Measurements from ENCODE around the gene C15orf61.
A peak's percentile ranks its signal among the peaks of the same experiment; 100 is the strongest.

C15orf61 gene

DNA sequence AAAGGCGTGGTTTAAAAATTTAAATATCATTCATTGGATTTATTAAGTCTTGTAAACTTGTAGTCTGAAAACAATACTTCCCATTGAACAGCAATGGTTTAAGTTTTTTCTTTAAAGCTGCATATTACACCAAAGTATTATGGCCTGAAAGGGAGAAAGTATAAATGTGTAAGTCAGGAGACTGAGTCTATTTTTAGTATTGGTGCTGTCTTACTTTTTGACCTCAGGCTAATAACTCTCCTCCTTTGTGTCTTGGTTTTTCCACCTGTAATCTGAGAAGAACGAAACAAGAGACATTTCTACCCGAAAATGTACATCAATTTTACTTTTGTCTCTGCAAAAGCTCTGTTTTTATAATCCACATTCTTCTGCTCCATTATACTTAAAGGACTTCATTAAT, 7.6 kb downstream of the C15orf61 start:
- Histone ChIP-seq H3K4me3 (ENCODE audit: low read depth, low read length) (no peak overlapping the region), H3K4me1 (ENCODE audit: control insufficient read depth, insufficient read depth, low read length) (peaks cover 25% of the 10 kb centered on the region), H3K27ac (ENCODE audit: extremely low read depth, low read depth, low read length) (no peak overlapping the region), H3K9me3 (ENCODE audit: control insufficient read depth, insufficient read depth, low read depth, low read length) (no peaks in the 10 kb centered on the region), H3K36me3 (ENCODE audit: control insufficient read depth in 2 of 2, insufficient read depth in 1 of 2, low read length in 2 of 2) (peaks cover 0 to 4% of the 10 kb centered on the region in 2 experiments)
- CTCF ChIA-PET, result interaction anchor here (0.5 to 2.9 kb wide), 3 partner anchors 71 to 334 kb away, joined by 3 to 9 read pairs (median 3); no protein-coding TSS in a partner anchor
- no peak for TF ChIP-seq HOXD13 (CRISPR knock-in tag; IDR thresholded peaks at IDR 0.05; ENCODE audit: borderline replicate concordance)
- POLR2A ChIA-PET, result interaction anchor here (1.2 kb wide), 1 partner anchor 14 kb away, joined by 3 read pairs; the partner anchor contains the start of gene MAP2K5

DNA sequence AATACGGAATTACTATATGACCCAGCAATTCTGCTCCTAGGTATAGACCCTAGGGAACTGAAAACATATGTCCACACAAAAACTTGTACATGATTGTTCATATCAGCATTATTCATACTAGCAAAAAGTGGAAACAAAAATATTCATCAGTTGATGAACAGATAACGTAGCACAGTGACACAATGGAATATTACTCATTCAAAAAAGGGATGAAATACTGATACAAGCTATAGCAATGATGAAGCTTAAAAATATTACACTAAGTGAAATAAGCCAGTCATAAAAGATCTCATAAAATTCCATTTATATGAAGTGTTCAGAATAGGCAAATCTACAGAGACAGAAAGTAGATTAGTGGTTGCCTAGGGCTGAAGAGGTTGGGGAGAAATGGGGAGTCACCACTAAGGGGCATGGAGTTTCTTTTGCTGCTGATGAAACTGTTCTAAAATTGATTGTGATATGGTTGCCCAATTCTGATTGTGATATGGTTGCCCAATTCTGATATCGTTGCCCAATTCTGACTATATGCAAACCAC, 10.5 kb downstream of the C15orf61 start:
- ChIA-PET CTCF (interaction anchor here (0.6 to 2.9 kb wide), 3 partner anchors 9 to 99 kb away, joined by 3 to 9 read pairs (median 4); no protein-coding TSS in a partner anchor), POLR2A (interaction anchor here (0.7 kb wide), 1 partner anchor 9 kb away, joined by 4 read pairs; no protein-coding TSS in a partner anchor)
- H3K9me3 ChIP-seq (ENCODE audit: control insufficient read depth, insufficient read depth, low read depth, low read length), result no peaks in the 10 kb centered on the region
- H3K36me3 ChIP-seq (ENCODE audit: control insufficient read depth in 2 of 2, insufficient read depth in 1 of 2, low read length in 2 of 2), result peaks cover 0 to 2% of the 10 kb centered on the region in 2 experiments
- TF ChIP-seq GLIS1 (tag by site-specific recombination; IDR thresholded peaks at IDR 0.05), result no peak
- TF ChIP-seq ZNF37A (tag by site-specific recombination; IDR thresholded peaks at IDR 0.05), result no peak
- no peak for TF ChIP-seq ZNF19 (tag by site-specific recombination; IDR thresholded peaks at IDR 0.05; ENCODE audit: low read depth)
- no peak for TF ChIP-seq ZNF202 (tag by site-specific recombination; IDR thresholded peaks at IDR 0.05; ENCODE audit: borderline replicate concordance)
- TF ChIP-seq ZNF140 (tag by site-specific recombination; IDR thresholded peaks at IDR 0.05), result peak; percentile 99
- TF ChIP-seq ZNF76 (tag by site-specific recombination; IDR thresholded peaks at IDR 0.05; ENCODE audit: borderline replicate concordance, low read depth), result 0 out of 2 replicates have a peak, but pooled peaks have one; percentile 17
- no peak for TF ChIP-seq ZXDB (tag by site-specific recombination; IDR thresholded peaks at IDR 0.05)
- no peak for TF ChIP-seq ZSCAN16 (tag by site-specific recombination; IDR thresholded peaks at IDR 0.05)
- TF ChIP-seq PRDM6 (tag by site-specific recombination; IDR thresholded peaks at IDR 0.05), result peak; percentile 61; the same call in 1 of the 2 replicates
- TF ChIP-seq REPIN1 (tag by site-specific recombination; IDR thresholded peaks at IDR 0.05; ENCODE audit: low read depth), result no peak
- no peak for TF ChIP-seq ZNF223 (tag by site-specific recombination; IDR thresholded peaks at IDR 0.05)
- peak; percentile 27; the same call in 1 of the 2 replicates for TF ChIP-seq ZNF664 (tag by site-specific recombination; IDR thresholded peaks at IDR 0.05)
- TF ChIP-seq ZNF473 (tag by site-specific recombination; IDR thresholded peaks at IDR 0.05), result no peak
- TF ChIP-seq ZNF10 (tag by site-specific recombination; IDR thresholded peaks at IDR 0.05), result peak; percentile 98
- TF ChIP-seq ZNF549 (tag by site-specific recombination; IDR thresholded peaks at IDR 0.05), result no peak
- no peak for TF ChIP-seq ZNF184 (tag by site-specific recombination; IDR thresholded peaks at IDR 0.05)
- TF ChIP-seq ZNF366 (tag by site-specific recombination; conservative IDR thresholded peaks at IDR 0.05), result 0 out of 2 replicates have a peak, but pooled peaks have one; percentile 14
- TF ChIP-seq ZNF138 (tag by site-specific recombination; IDR thresholded peaks at IDR 0.05; ENCODE audit: borderline replicate concordance), result no peak
- no peak for TF ChIP-seq MEIS1 (CRISPR knock-in tag; IDR thresholded peaks at IDR 0.05; ENCODE audit: borderline replicate concordance)
- H3K27ac ChIP-seq (ENCODE audit: extremely low read depth, low read depth, low read length), result no peak overlapping the region
- peaks cover 16% of the 10 kb centered on the region for H3K4me1 ChIP-seq (ENCODE audit: control insufficient read depth, insufficient read depth, low read length)
- no peak overlapping the region for H3K4me3 ChIP-seq (ENCODE audit: low read depth, low read length)

GRCh38 chr15:67533873-67534272, 12.9 kb downstream of the C15orf61 start:
- Histone ChIP-seq H3K9me3 (ENCODE audit: control insufficient read depth, insufficient read depth, low read depth, low read length) (no peaks in the 10 kb centered on the region), H3K27ac (ENCODE audit: extremely low read depth, low read depth, low read length) (no peak overlapping the region), H3K4me3 (ENCODE audit: low read depth, low read length) (no peak overlapping the region), H3K36me3 (ENCODE audit: control insufficient read depth in 2 of 2, insufficient read depth in 1 of 2, low read length in 2 of 2) (no peaks in the 10 kb centered on the region; a peak in 1 of 3 replicates), H3K4me1 (ENCODE audit: control insufficient read depth, insufficient read depth, low read length) (no peaks in the 10 kb centered on the region)
- ChIA-PET POLR2A (no interaction called here), CTCF (no interaction called here)
- TF ChIP-seq ZNF121 (tag by site-specific recombination; IDR thresholded peaks at IDR 0.05), result no peak
- TF ChIP-seq, protein P1, sequence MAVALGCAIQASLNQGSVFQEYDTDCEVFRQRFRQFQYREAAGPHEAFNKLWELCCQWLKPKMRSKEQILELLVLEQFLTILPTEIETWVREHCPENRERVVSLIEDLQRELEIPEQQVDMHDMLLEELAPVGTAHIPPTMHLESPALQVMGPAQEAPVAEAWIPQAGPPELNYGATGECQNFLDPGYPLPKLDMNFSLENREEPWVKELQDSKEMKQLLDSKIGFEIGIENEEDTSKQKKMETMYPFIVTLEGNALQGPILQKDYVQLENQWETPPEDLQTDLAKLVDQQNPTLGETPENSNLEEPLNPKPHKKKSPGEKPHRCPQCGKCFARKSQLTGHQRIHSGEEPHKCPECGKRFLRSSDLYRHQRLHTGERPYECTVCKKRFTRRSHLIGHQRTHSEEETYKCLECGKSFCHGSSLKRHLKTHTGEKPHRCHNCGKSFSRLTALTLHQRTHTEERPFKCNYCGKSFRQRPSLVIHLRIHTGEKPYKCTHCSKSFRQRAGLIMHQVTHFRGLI (tag by site-specific recombination; IDR thresholded peaks at IDR 0.05), result no peak
- TF ChIP-seq ZNF341 (tag by site-specific recombination; IDR thresholded peaks at IDR 0.05; ENCODE audit: low read depth), result no peak
- TF ChIP-seq, protein P2, sequence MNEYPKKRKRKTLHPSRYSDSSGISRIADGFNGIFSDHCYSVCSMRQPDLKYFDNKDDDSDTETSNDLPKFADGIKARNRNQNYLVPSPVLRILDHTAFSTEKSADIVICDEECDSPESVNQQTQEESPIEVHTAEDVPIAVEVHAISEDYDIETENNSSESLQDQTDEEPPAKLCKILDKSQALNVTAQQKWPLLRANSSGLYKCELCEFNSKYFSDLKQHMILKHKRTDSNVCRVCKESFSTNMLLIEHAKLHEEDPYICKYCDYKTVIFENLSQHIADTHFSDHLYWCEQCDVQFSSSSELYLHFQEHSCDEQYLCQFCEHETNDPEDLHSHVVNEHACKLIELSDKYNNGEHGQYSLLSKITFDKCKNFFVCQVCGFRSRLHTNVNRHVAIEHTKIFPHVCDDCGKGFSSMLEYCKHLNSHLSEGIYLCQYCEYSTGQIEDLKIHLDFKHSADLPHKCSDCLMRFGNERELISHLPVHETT (tag by site-specific recombination; IDR thresholded peaks at IDR 0.05), result no peak
- no peak for TF ChIP-seq TRIM28 (IDR thresholded peaks at IDR 0.05; ENCODE audit: borderline replicate concordance, low read length)
- TF ChIP-seq GLIS1 (tag by site-specific recombination; IDR thresholded peaks at IDR 0.05), result no peak
- TF ChIP-seq ZNF791 (tag by site-specific recombination; IDR thresholded peaks at IDR 0.05), result no peak
- no peak for TF ChIP-seq ZEB2 (tag by site-specific recombination; IDR thresholded peaks at IDR 0.05)
- TF ChIP-seq ZBTB7A (tag by site-specific recombination; IDR thresholded peaks at IDR 0.05; ENCODE audit: low read depth), result no peak
- no peak for TF ChIP-seq ZBTB20 (tag by site-specific recombination; IDR thresholded peaks at IDR 0.05)
- TF ChIP-seq ZNF202 (tag by site-specific recombination; IDR thresholded peaks at IDR 0.05; ENCODE audit: borderline replicate concordance), result no peak
